Mesendoderm (in vitro differentiated cells): ENCODE data around the gene GRM7.

Experiments used
- DNase-seq: peaks from one replicate; pipeline ENCODE4 v3.0.0; 2013
- H2AK5ac ChIP-seq: 2 replicates; pipeline ENCODE4 v1.6.1; 2013; ENCODE audit warnings: low read length, inconsistent platforms
- H2BK120ac ChIP-seq: 2 replicates; pipeline ENCODE4 v1.6.1; 2013; ENCODE audit warnings: low read depth, mild to moderate bottlenecking, low read length, moderate library complexity, mixed read lengths
- H2BK15ac ChIP-seq: replicated peaks from 2 replicates; pipeline ENCODE4 v1.6.1; 2013; ENCODE audit warnings: low read depth, mild to moderate bottlenecking, moderate library complexity
- H2BK5ac ChIP-seq: 2 replicates; pipeline ENCODE4 v1.6.1; 2013; ENCODE audit warnings: low read length, inconsistent platforms
- H3K18ac ChIP-seq: 2 replicates; pipeline ENCODE4 v1.6.1; 2013; ENCODE audit warnings: mild to moderate bottlenecking, low read length, mixed read lengths
- H3K23ac ChIP-seq: one replicate; pipeline ENCODE4 v1.6.1; 2013; ENCODE audit warnings: low read length
- H3K27ac ChIP-seq: 2 replicates; pipeline ENCODE4 v1.5.1; 2013; ENCODE audit warnings: low read depth, mild to moderate bottlenecking, inconsistent platforms, low read length, moderate library complexity
- H3K27me3 ChIP-seq: 2 replicates; pipeline ENCODE4 v1.6.1; 2013; ENCODE audit warnings: low read length, control low read depth, mild to moderate bottlenecking, inconsistent platforms; ENCODE audit not compliant: insufficient read depth, poor library complexity
- H3K36me3 ChIP-seq: 2 replicates; pipeline ENCODE4 v1.6.1; 2013; ENCODE audit warnings: low read length, inconsistent platforms; ENCODE audit not compliant: control insufficient read depth, insufficient read depth
- H3K4ac ChIP-seq: one replicate; pipeline ENCODE4 v1.6.1; 2013; ENCODE audit warnings: low read depth, mild to moderate bottlenecking, low read length, moderate library complexity
- H3K4me1 ChIP-seq: 2 replicates; pipeline ENCODE4 v1.6.1; 2013; ENCODE audit warnings: low read depth, low read length, inconsistent platforms; ENCODE audit not compliant: control insufficient read depth
- H3K4me2 ChIP-seq: 2 replicates; pipeline ENCODE4 v1.6.1; 2013; ENCODE audit warnings: low read length
- H3K4me3 ChIP-seq: 2 replicates; pipeline ENCODE4 v1.5.1; 2013; ENCODE audit warnings: mild to moderate bottlenecking, low read length
- H3K56ac ChIP-seq: one replicate; pipeline ENCODE4 v1.6.1; 2013; ENCODE audit warnings: low read length
- H3K79me1 ChIP-seq: 2 replicates; pipeline ENCODE4 v1.6.1; 2013; ENCODE audit warnings: low read length, inconsistent platforms
- H3K79me2 ChIP-seq: 2 replicates; pipeline ENCODE4 v1.6.1; 2013; ENCODE audit warnings: mild to moderate bottlenecking, low read length; ENCODE audit not compliant: control insufficient read depth, insufficient read depth
- H3K9ac ChIP-seq: 2 replicates; pipeline ENCODE4 v1.6.1; 2013; ENCODE audit warnings: low read length, inconsistent platforms
- H4K5ac ChIP-seq: one replicate; pipeline ENCODE4 v1.6.1; 2013; ENCODE audit warnings: low read length
- H4K8ac ChIP-seq: one replicate; pipeline ENCODE4 v1.6.1; 2013; ENCODE audit warnings: low read depth, mild to moderate bottlenecking, control low read depth, low read length, moderate library complexity
- WGBS: extraction: QIAGEN DNeasy Blood & Tissue Kit; methylation state at CpG from one replicate; pipeline ENCODE4 v1.1.7; 2013; ENCODE audit warnings: low lambda C conversion rate, missing lambda C conversion rate; ENCODE audit not compliant: insufficient coverage; ENCODE audit errors: extremely low coverage; 5-methylcytosine and 5-hydroxymethylcytosine counted together

GRM7 gene

DNA sequence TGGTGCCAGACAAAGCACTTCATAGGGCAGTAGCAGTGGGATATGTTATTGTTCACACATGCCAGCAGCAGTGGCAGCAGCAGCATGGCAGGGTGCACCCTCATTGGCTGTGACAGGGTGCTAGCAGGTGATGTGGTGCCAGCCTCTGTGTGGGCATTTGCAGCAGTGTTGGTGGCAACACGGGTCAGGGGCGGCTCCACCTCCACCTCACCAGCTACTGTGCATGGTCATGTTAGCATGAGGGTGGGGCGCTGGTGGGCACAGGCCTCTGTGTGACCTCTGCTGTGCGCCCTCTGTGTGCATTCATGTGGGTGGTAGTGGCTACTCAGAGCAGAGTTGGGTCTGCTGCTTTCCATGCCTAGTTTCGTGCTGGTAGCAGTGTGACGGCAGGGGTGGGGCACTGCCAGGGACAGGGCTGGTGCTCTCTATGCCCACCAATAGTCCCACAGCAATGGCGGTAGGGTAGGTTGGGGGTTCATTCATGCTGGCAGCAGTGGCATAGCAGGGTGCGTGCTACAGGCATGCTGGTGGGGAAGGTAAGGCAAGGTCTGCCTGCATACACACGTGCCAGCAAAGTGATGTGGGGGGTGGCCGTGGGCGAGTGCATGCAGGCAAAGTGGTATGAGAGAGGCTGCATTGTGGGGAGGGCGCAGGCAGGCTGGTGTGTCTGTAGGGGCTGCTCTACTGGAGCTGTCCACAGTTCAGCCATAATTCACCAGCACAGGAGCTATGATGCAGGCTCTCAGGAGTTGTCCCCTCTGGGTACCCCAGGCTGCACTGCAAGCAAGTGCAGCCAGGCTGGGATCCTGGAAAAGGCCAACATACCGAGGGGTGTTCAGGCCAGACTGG is 402.7 kb downstream of the GRM7 start:
- Histone ChIP-seq H3K18ac (no peak overlapping the region), H3K27me3 (no peaks in the 10 kb centered on the region), H3K79me1 (no peaks in the 10 kb centered on the region), H2BK120ac (no peak overlapping the region), H3K4ac (no peak overlapping the region), H3K4me1 (no peaks in the 10 kb centered on the region), H3K79me2 (no peaks in the 10 kb centered on the region), H4K8ac (no peak overlapping the region), H3K23ac (no peak overlapping the region), H2BK15ac (no peak overlapping the region), H2BK5ac (no peak overlapping the region), H4K5ac (no peak overlapping the region), H3K27ac (no peak overlapping the region), H3K56ac (no peak overlapping the region), H2AK5ac (no peak overlapping the region), H3K36me3 (no peaks in the 10 kb centered on the region), H3K4me3 (no peak overlapping the region), H3K4me2 (no peak overlapping the region), H3K9ac (no peak overlapping the region)
- no peak for DNase-seq
- WGBS, result no CpG with 5 or more reads among the region's 13 CpGs

DNA sequence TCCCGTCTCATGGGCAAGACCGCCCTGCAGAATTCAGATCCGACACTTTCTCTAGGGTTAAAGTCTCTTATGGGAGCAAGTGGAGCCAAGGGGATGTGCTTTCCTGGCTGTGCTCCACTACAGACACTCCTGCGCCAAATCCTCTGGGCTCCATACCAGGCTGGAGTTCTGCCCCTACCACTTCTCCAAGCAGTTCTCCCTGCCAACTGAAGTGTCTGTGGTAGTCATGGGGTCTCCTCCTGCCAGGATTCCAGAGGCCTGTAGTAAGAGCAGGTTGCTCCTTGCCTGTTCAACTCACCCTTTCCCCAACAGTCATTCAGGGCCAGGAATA is 403.2 kb downstream of the GRM7 start:
- Histone ChIP-seq H3K36me3 (no peaks in the 10 kb centered on the region), H3K4ac (no peak overlapping the region), H2AK5ac (no peak overlapping the region), H2BK5ac (no peak overlapping the region), H3K27ac (no peak overlapping the region), H4K5ac (no peak overlapping the region), H3K79me2 (no peaks in the 10 kb centered on the region), H2BK15ac (no peak overlapping the region), H3K4me2 (no peak overlapping the region), H3K9ac (no peak overlapping the region), H2BK120ac (no peak overlapping the region), H3K56ac (no peak overlapping the region), H3K4me1 (no peaks in the 10 kb centered on the region), H3K23ac (no peak overlapping the region), H3K4me3 (no peak overlapping the region), H3K27me3 (no peaks in the 10 kb centered on the region), H3K18ac (no peak overlapping the region), H4K8ac (no peak overlapping the region), H3K79me1 (no peaks in the 10 kb centered on the region)
- no peak for DNase-seq
- WGBS, result no CpG with 5 or more reads among the region's 4 CpGs

DNA sequence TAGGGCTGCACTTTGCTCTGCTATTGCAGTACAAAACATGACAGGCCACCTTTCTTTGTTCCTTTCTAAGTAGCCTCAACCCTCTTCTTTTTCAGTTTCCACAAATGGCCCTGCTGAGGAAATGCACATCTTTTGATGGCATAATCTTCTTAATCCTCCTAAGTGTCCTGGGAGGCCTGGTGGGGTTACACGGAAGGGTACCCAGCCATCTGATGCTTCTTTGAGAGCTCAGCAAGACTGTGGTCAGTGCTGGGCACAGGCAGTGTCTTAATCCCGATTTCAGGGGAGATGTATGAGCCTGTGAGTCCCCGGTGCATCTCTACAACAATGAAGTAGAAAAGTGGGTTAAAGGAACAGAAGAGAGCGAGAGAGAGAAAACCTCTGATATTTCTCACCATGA is 404.8 kb downstream of the GRM7 start:
- Histone ChIP-seq H3K4ac (no peak overlapping the region), H3K4me2 (no peak overlapping the region), H3K56ac (no peak overlapping the region), H4K8ac (no peak overlapping the region), H3K27ac (no peak overlapping the region), H4K5ac (no peak overlapping the region), H3K79me1 (no peaks in the 10 kb centered on the region), H2BK15ac (no peak overlapping the region), H2BK120ac (no peak overlapping the region), H3K27me3 (no peaks in the 10 kb centered on the region), H3K23ac (no peak overlapping the region), H3K4me1 (no peaks in the 10 kb centered on the region), H3K9ac (no peak overlapping the region), H3K18ac (no peak overlapping the region), H3K36me3 (no peaks in the 10 kb centered on the region), H3K4me3 (no peak overlapping the region), H2BK5ac (no peak overlapping the region), H2AK5ac (no peak overlapping the region), H3K79me2 (no peaks in the 10 kb centered on the region)
- DNase-seq, result no peak
- no CpG with 5 or more reads among the region's 4 CpGs for WGBS

DNA sequence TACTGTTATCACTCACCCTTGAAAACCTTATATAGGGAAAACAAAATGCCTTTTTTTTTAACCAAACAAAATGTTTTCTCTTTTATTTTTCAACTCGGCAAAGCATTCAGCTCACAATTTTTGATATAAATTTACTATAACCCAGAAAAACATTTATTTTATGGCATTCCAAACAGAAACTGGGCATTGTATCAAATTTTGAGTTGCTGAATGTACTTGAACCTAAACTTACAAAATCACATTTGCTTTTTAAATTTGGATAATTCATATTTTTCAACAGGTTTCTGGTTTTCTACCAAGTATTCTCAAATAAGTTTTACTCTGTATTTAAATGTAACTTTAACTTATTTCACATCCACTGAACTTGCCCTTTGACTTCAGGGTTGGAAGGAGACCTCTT is 405.6 kb downstream of the GRM7 start:
- no peak overlapping the region for H3K4me3 ChIP-seq
- no peak overlapping the region for H3K23ac ChIP-seq
- WGBS, result no CpG with 5 or more reads among the region's 1 CpG
- H3K4ac ChIP-seq, result no peak overlapping the region
- H3K56ac ChIP-seq, result no peak overlapping the region
- H2BK120ac ChIP-seq, result no peak overlapping the region
- no peaks in the 10 kb centered on the region for H3K27me3 ChIP-seq
- H2AK5ac ChIP-seq, result no peak overlapping the region
- H3K79me1 ChIP-seq, result no peaks in the 10 kb centered on the region
- H4K8ac ChIP-seq, result no peak overlapping the region
- no peak overlapping the region for H2BK15ac ChIP-seq
- no peaks in the 10 kb centered on the region for H3K79me2 ChIP-seq
- H3K4me2 ChIP-seq, result no peak overlapping the region
- H2BK5ac ChIP-seq, result no peak overlapping the region
- H3K27ac ChIP-seq, result no peak overlapping the region
- H3K36me3 ChIP-seq, result no peaks in the 10 kb centered on the region
- no peak for DNase-seq
- no peak overlapping the region for H3K18ac ChIP-seq
- H3K4me1 ChIP-seq, result no peaks in the 10 kb centered on the region
- no peak overlapping the region for H3K9ac ChIP-seq
- H4K5ac ChIP-seq, result no peak overlapping the region

DNA sequence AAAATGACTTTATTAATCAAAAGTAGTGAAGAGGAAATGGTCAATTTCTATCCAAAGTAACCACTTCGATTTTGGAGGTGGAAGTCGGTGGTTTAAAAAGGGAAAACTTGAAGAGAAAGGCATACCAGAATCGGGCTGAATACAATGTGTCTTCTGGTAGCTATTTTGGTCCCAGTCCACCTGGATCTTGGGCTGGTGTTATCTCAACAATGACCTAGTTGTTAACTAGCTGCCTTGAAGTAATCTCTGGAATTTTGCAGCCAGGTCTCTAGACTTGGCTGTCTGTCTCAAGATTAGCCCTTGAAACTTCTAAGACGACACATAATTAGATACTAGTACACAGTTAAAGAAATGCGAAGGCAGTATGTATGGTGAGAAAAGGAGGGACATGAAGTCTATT is 409.8 kb downstream of the GRM7 start:
- no peaks in the 10 kb centered on the region for H3K27me3 ChIP-seq
- H3K4ac ChIP-seq, result no peak overlapping the region
- H2BK5ac ChIP-seq, result no peak overlapping the region
- H3K56ac ChIP-seq, result no peak overlapping the region
- no peak overlapping the region for H3K9ac ChIP-seq
- H3K4me2 ChIP-seq, result no peak overlapping the region
- H4K5ac ChIP-seq, result no peak overlapping the region
- no peaks in the 10 kb centered on the region for H3K36me3 ChIP-seq
- no peak overlapping the region for H2AK5ac ChIP-seq
- no peaks in the 10 kb centered on the region for H3K79me2 ChIP-seq
- H4K8ac ChIP-seq, result no peak overlapping the region
- DNase-seq, result peak; percentile 88
- no peak overlapping the region for H2BK120ac ChIP-seq
- no peaks in the 10 kb centered on the region for H3K79me1 ChIP-seq
- H2BK15ac ChIP-seq, result no peak overlapping the region
- H3K4me1 ChIP-seq, result no peaks in the 10 kb centered on the region
- H3K23ac ChIP-seq, result no peak overlapping the region
- WGBS, result no CpG with 5 or more reads among the region's 5 CpGs
- H3K4me3 ChIP-seq, result no peak overlapping the region
- H3K18ac ChIP-seq, result no peak overlapping the region
- no peak overlapping the region for H3K27ac ChIP-seq

DNA sequence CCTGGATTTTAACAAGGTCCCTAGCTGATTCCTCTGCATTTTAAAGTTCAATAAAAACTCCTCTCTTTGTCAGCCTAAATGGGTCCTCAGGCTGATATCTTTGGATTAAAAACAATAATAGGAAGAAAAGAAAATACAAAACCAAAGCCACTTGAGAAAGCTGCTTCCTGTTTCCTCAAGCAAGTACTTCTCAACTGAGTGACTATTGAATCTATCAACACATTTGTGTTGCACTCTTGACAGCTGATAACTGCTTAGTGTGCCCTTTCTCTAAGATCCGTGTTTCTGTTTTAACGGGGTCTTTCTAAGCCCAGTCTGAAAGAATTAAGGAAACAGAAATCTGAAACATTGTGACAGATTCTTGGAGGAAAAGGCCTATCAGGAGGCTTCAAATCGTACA is 410.7 kb downstream of the GRM7 start:
- H3K4ac ChIP-seq, result no peak overlapping the region
- H3K79me2 ChIP-seq, result no peaks in the 10 kb centered on the region
- H3K36me3 ChIP-seq, result no peaks in the 10 kb centered on the region
- no peak overlapping the region for H2BK5ac ChIP-seq
- no peak overlapping the region for H3K23ac ChIP-seq
- H3K4me1 ChIP-seq, result no peaks in the 10 kb centered on the region
- H3K4me3 ChIP-seq, result no peak overlapping the region
- H3K27ac ChIP-seq, result no peak overlapping the region
- no peak overlapping the region for H2BK120ac ChIP-seq
- no peak overlapping the region for H4K5ac ChIP-seq
- H3K79me1 ChIP-seq, result no peaks in the 10 kb centered on the region
- no peak overlapping the region for H2AK5ac ChIP-seq
- H3K4me2 ChIP-seq, result no peak overlapping the region
- no peak for DNase-seq
- H2BK15ac ChIP-seq, result no peak overlapping the region
- no peaks in the 10 kb centered on the region for H3K27me3 ChIP-seq
- no peak overlapping the region for H4K8ac ChIP-seq
- no peak overlapping the region for H3K9ac ChIP-seq
- no peak overlapping the region for H3K56ac ChIP-seq
- no CpG with 5 or more reads among the region's 3 CpGs for WGBS
- no peak overlapping the region for H3K18ac ChIP-seq
